ENCODE measurements around the gene CNNM4.

The CNNM4 gene

GRCh38 chr2:96824079-96824870 is 63.6 kb downstream of the CNNM4 start:
- Histone ChIP-seq H3K27me3 (ENCODE audit: insufficient read depth, poor library complexity, severe bottlenecking) (no peaks in the 10 kb centered on the region), H3K27ac (ENCODE audit: poor library complexity, severe bottlenecking) (no peak overlapping the region), H3K4me1 (ENCODE audit: insufficient read depth, poor library complexity, severe bottlenecking) (peaks cover 3% of the 10 kb centered on the region), H3K9me3 (ENCODE audit: severe bottlenecking) (no peaks in the 10 kb centered on the region), H3K36me3 (ENCODE audit: low read depth) (peaks cover 15% of the 10 kb centered on the region; the same call in 1 of the 2 replicates), H3K4me3 (ENCODE audit: severe bottlenecking) (no peak overlapping the region)
- no peak for TF ChIP-seq CTCF (IDR thresholded peaks at IDR 0.05; ENCODE audit: poor library complexity, severe bottlenecking)
- ATAC-seq (ENCODE audit: low read depth): peak; percentile 60
- no peak for DNase-seq (ENCODE audit: low spot score)

- Histone ChIP-seq H3K4me1 (ENCODE audit: insufficient read depth, poor library complexity, severe bottlenecking) (peaks cover 3% of the 10 kb centered on the region), H3K36me3 (ENCODE audit: low read depth) (peaks cover 21% of the 10 kb centered on the region), H3K9me3 (ENCODE audit: severe bottlenecking) (no peaks in the 10 kb centered on the region), H3K27ac (ENCODE audit: poor library complexity, severe bottlenecking) (no peak overlapping the region), H3K27me3 (ENCODE audit: insufficient read depth, poor library complexity, severe bottlenecking) (no peaks in the 10 kb centered on the region), H3K4me3 (ENCODE audit: severe bottlenecking) (no peak overlapping the region)
- DNase-seq (ENCODE audit: low spot score) (no peak), ATAC-seq (ENCODE audit: low read depth) (no peak)
- no peak for TF ChIP-seq CTCF (IDR thresholded peaks at IDR 0.05; ENCODE audit: poor library complexity, severe bottlenecking)
Observed at GRCh38 chr2:96825057-96825456, 64.4 kb downstream of the CNNM4 start.

GRCh38 chr2:96826546-96827278 is 66.0 kb downstream of the CNNM4 start:
- peaks cover 3% of the 10 kb centered on the region for H3K4me1 ChIP-seq (ENCODE audit: insufficient read depth, poor library complexity, severe bottlenecking)
- H3K36me3 ChIP-seq (ENCODE audit: low read depth): peaks cover 28% of the 10 kb centered on the region
- no peaks in the 10 kb centered on the region for H3K27me3 ChIP-seq (ENCODE audit: insufficient read depth, poor library complexity, severe bottlenecking)
- DNase-seq (ENCODE audit: low spot score) (no peak), ATAC-seq (ENCODE audit: low read depth) (no peak)
- no peak overlapping the region for H3K27ac ChIP-seq (ENCODE audit: poor library complexity, severe bottlenecking)
- TF ChIP-seq CTCF (IDR thresholded peaks at IDR 0.05; ENCODE audit: poor library complexity, severe bottlenecking): no peak
- no peaks in the 10 kb centered on the region for H3K9me3 ChIP-seq (ENCODE audit: severe bottlenecking)
- H3K4me3 ChIP-seq (ENCODE audit: severe bottlenecking): no peak overlapping the region

- H3K36me3 ChIP-seq (ENCODE audit: low read depth): peaks cover 40% of the 10 kb centered on the region
- no peak for TF ChIP-seq CTCF (IDR thresholded peaks at IDR 0.05; ENCODE audit: poor library complexity, severe bottlenecking)
- H3K4me3 ChIP-seq (ENCODE audit: severe bottlenecking): no peak overlapping the region
- ATAC-seq (ENCODE audit: low read depth) (no peak), DNase-seq (ENCODE audit: low spot score) (no peak)
- peaks cover 13% of the 10 kb centered on the region for H3K4me1 ChIP-seq (ENCODE audit: insufficient read depth, poor library complexity, severe bottlenecking)
- H3K27me3 ChIP-seq (ENCODE audit: insufficient read depth, poor library complexity, severe bottlenecking): no peaks in the 10 kb centered on the region
- no peaks in the 10 kb centered on the region for H3K9me3 ChIP-seq (ENCODE audit: severe bottlenecking)
- no peak overlapping the region for H3K27ac ChIP-seq (ENCODE audit: poor library complexity, severe bottlenecking)
Observed at GRCh38 chr2:96828436-96828835, 67.7 kb downstream of the CNNM4 start.

Measured in RWPE2 (cell line).